GM04503 (cell line): ENCODE results near the gene USP20.

Experiments
- DNase-seq: peaks from one replicate; pipeline ENCODE4 v3.0.0-alpha.2; 2012; ENCODE audit warnings: low read depth

USP20 gene

GRCh38 chr9:129857207-129857606 lies 21.9 kb downstream of the USP20 start:
- DNase-seq: no peak

- no peak for DNase-seq
Observed at GRCh38 chr9:129858167-129858962, 23.1 kb downstream of the USP20 start.

GRCh38 chr9:129860653-129861446 lies 25.6 kb downstream of the USP20 start:
- DNase-seq: no peak

GRCh38 chr9:129861447-129861827 lies 26.2 kb downstream of the USP20 start:
- DNase-seq: no peak

- peak; percentile 47 for DNase-seq
Observed at GRCh38 chr9:129863059-129863690, 27.9 kb downstream of the USP20 start.

- DNase-seq: no peak
Observed at GRCh38 chr9:129864991-129865647, 29.9 kb downstream of the USP20 start.

- DNase-seq: no peak
Observed at GRCh38 chr9:129865668-129866320, 30.5 kb downstream of the USP20 start.

- no peak for DNase-seq
Observed at GRCh38 chr9:129866394-129867135, 31.3 kb downstream of the USP20 start.

- no peak for DNase-seq
Observed at GRCh38 chr9:129867136-129868022, 32.1 kb downstream of the USP20 start.

- DNase-seq: no peak
Observed at GRCh38 chr9:129868023-129868871, 33.0 kb downstream of the USP20 start.

- no peak for DNase-seq
Observed at GRCh38 chr9:129868872-129869486, 33.7 kb downstream of the USP20 start.

GRCh38 chr9:129869585-129870501 lies 34.6 kb downstream of the USP20 start:
- no peak for DNase-seq

GRCh38 chr9:129871046-129871445 lies 35.8 kb downstream of the USP20 start:
- no peak for DNase-seq

- DNase-seq: no peak
Observed at GRCh38 chr9:129873563-129874190, 38.4 kb downstream of the USP20 start.

- no peak for DNase-seq
Observed at GRCh38 chr9:129874261-129875101, 39.2 kb downstream of the USP20 start.

GRCh38 chr9:129875181-129875611 lies 39.9 kb downstream of the USP20 start:
- no peak for DNase-seq
